Activated CD4-positive, alpha-beta T cell treated with anti-CD3 and anti-CD28 coated beads, Interleukin-2, amount 50 U/mL, for 16 hours (primary cell): Measurements from ENCODE around the gene SH3D19.
"Not testable (repeated sequence)": the region's sequence is repeated elsewhere in the genome, so short reads cannot be mapped to it uniquely, and the experiment has no call there.

ENCODE experiments used
- DNase-seq: peaks from one replicate; pipeline ENCODE4 v3.0.0-alpha.2; 2020

The SH3D19 gene

GRCh38 chr4:151268905-151269304, 56.5 kb downstream of the SH3D19 start:
- not testable (repeated sequence) for DNase-seq

- DNase-seq: no peak
Observed at GRCh38 chr4:151267822-151268535, 57.4 kb downstream of the SH3D19 start.

GRCh38 chr4:151267104-151267503, 58.3 kb downstream of the SH3D19 start:
- DNase-seq: no peak

GRCh38 chr4:151266497-151266896, 58.9 kb downstream of the SH3D19 start:
- no peak for DNase-seq

- no peak for DNase-seq
Observed at GRCh38 chr4:151263455-151263854, 62.0 kb downstream of the SH3D19 start.

GRCh38 chr4:151260526-151260925, 64.9 kb downstream of the SH3D19 start:
- DNase-seq: no peak

GRCh38 chr4:151259752-151260151, 65.7 kb downstream of the SH3D19 start:
- no peak for DNase-seq

GRCh38 chr4:151257704-151258103, 67.7 kb downstream of the SH3D19 start:
- DNase-seq: no peak

GRCh38 chr4:151256134-151256533, 69.3 kb downstream of the SH3D19 start:
- no peak for DNase-seq

- not testable (repeated sequence) for DNase-seq
Observed at GRCh38 chr4:151255680-151256079, 69.7 kb downstream of the SH3D19 start.

GRCh38 chr4:151255226-151255625, 70.2 kb downstream of the SH3D19 start:
- DNase-seq: not testable (repeated sequence)

GRCh38 chr4:151251603-151252304, 73.7 kb downstream of the SH3D19 start:
- DNase-seq: no peak

- no peak for DNase-seq
Observed at GRCh38 chr4:151250706-151251105, 74.7 kb downstream of the SH3D19 start.

GRCh38 chr4:151248519-151248918, 76.9 kb downstream of the SH3D19 start:
- DNase-seq: no peak

GRCh38 chr4:151247395-151247794, 78.0 kb downstream of the SH3D19 start:
- DNase-seq: no peak

- no peak for DNase-seq
Observed at GRCh38 chr4:151246742-151247141, 78.7 kb downstream of the SH3D19 start.

- DNase-seq: no peak
Observed at GRCh38 chr4:151242305-151242704, 83.1 kb downstream of the SH3D19 start.

GRCh38 chr4:151239608-151240007, 85.8 kb downstream of the SH3D19 start:
- no peak for DNase-seq

- no peak for DNase-seq
Observed at GRCh38 chr4:151238477-151238876, 86.9 kb downstream of the SH3D19 start.

GRCh38 chr4:151236036-151236435, 89.4 kb downstream of the SH3D19 start:
- no peak for DNase-seq

GRCh38 chr4:151235373-151235772, 90.0 kb downstream of the SH3D19 start:
- DNase-seq: not testable (repeated sequence)

- no peak for DNase-seq
Observed at GRCh38 chr4:151233600-151233999, 91.8 kb downstream of the SH3D19 start.

- no peak for DNase-seq
Observed at GRCh38 chr4:151231915-151232595, 93.3 kb downstream of the SH3D19 start.
